ENCODE data around the gene CABYR.

DNA sequence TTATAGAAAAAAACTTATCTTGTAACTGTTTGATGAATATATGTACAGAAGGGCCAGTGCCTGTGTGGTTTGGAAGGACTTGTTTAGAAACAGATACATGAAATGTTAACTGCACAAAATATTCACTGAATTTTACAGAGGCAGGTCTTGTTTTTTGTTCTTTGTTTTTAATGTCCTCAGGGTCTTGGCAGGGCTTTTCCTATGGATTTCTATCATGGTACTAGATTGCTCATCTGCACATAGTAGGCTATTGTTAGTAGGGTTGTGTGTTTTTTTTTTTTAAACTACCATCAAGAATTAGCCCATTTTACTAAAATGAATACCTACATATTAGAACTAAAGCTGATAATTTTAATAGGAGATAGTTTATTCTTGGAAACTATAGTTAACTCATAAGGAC, 3.5 kb downstream of the CABYR start:
- no peak for TF ChIP-seq TAF1 (IDR thresholded peaks at IDR 0.05; ENCODE audit: low read depth, low read length)
- TF ChIP-seq, protein P1, sequence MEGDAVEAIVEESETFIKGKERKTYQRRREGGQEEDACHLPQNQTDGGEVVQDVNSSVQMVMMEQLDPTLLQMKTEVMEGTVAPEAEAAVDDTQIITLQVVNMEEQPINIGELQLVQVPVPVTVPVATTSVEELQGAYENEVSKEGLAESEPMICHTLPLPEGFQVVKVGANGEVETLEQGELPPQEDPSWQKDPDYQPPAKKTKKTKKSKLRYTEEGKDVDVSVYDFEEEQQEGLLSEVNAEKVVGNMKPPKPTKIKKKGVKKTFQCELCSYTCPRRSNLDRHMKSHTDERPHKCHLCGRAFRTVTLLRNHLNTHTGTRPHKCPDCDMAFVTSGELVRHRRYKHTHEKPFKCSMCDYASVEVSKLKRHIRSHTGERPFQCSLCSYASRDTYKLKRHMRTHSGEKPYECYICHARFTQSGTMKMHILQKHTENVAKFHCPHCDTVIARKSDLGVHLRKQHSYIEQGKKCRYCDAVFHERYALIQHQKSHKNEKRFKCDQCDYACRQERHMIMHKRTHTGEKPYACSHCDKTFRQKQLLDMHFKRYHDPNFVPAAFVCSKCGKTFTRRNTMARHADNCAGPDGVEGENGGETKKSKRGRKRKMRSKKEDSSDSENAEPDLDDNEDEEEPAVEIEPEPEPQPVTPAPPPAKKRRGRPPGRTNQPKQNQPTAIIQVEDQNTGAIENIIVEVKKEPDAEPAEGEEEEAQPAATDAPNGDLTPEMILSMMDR (IDR thresholded peaks at IDR 0.05; ENCODE audit: control extremely low read depth in 1 of 3, insufficient read depth in 1 of 3, low read depth in 1 of 3, low read length in 3 of 3) = no peak
- TF ChIP-seq MAFK (IDR thresholded peaks at IDR 0.05; ENCODE audit: low read depth, low read length) = no peak
- no peak for TF ChIP-seq JUND (IDR thresholded peaks at IDR 0.05; ENCODE audit: low read length)
- TF ChIP-seq POLR2A (IDR thresholded peaks at IDR 0.05; ENCODE audit: control extremely low read depth in 1 of 2, low read depth in 2 of 2, low read length in 2 of 2) = no peak
- TF ChIP-seq EZH2 (IDR thresholded peaks at IDR 0.05; ENCODE audit: low read depth, low read length, severe bottlenecking) = no peak
- TF ChIP-seq CEBPB (IDR thresholded peaks at IDR 0.05; ENCODE audit: low read depth, low read length) = no peak
- TF ChIP-seq NANOG (IDR thresholded peaks at IDR 0.05; ENCODE audit: insufficient read depth, low read depth, low read length, poor library complexity, severe bottlenecking) = no peak

Data from H1 (cell line).